Right lobe of liver (tissue), 4 donors: Measurements from ENCODE around the gene HSF2BP.

ENCODE experiments used
- CTCF ChIP-seq, 4 donors: fragments of 200-600 bp in 3 of 4; fragments of 450-650 bp in 1 of 4; IDR thresholded peaks; one replicate each; pipeline versions ENCODE4 v1.5.1 to v1.8.0; 2016 to 2022; ENCODE audit warnings: antibody characterized with exemption in 4 of 4, mild to moderate bottlenecking in 2 of 4
- POLR2A ChIP-seq: fragments of 450-650 bp; IDR thresholded peaks from one replicate; pipeline ENCODE4 v1.6.1; 2017; ENCODE audit warnings: antibody characterized with exemption, mild to moderate bottlenecking
- donor health status: DM: no; HTN: no; CAD: no.
- donor health status: DM: no; HTN: no; CAD: no.
- donor health status: DM: no; HTN: yes; CAD: no.

GRCh38 chr21:43600642-43601402, 58.5 kb downstream of the HSF2BP start:
- TF ChIP-seq CTCF (IDR thresholded peaks at IDR 0.05): no peak
- TF ChIP-seq POLR2A: no peak
